Liver (tissue), 9 donors: ENCODE data around the gene CD52. TPM values are rescaled to one million over a fixed set of nuclear protein-coding genes. Genes with fewer than 3 reads are reported as not detected.

ENCODE experiments used
- DNase-seq: peaks from one replicate; pipeline ENCODE4 v3.0.0-alpha.2; 2017; ENCODE audit warnings: low spot score
- H3K27ac ChIP-seq, 2 donors: one replicate each; pipeline ENCODE4 v1.7.0; 2013; ENCODE audit warnings: inconsistent platforms in 2 of 2, low read length in 2 of 2, control low read depth in 1 of 2, low read depth in 1 of 2, mild to moderate bottlenecking in 1 of 2
- H3K27me3 ChIP-seq, 4 donors: one replicate each; pipeline versions ENCODE4 v1.6.1 to v1.7.0; 2013; ENCODE audit warnings: low read length in 3 of 4, inconsistent platforms in 1 of 4, mild to moderate bottlenecking in 1 of 4, moderate library complexity in 1 of 4; ENCODE audit not compliant: control insufficient read depth in 4 of 4, insufficient read depth in 4 of 4
- H3K36me3 ChIP-seq, 4 donors: one replicate each; pipeline versions ENCODE4 v1.6.1 to v1.7.0; 2013; ENCODE audit warnings: low read length in 3 of 4, mild to moderate bottlenecking in 3 of 4, low read depth in 1 of 4, moderate library complexity in 1 of 4; ENCODE audit not compliant: control insufficient read depth in 4 of 4, insufficient read depth in 3 of 4
- H3K4me1 ChIP-seq, 4 donors: one replicate each; pipeline versions ENCODE4 v1.6.1 to v1.7.0; 2013; ENCODE audit warnings: low read length in 3 of 4, mild to moderate bottlenecking in 3 of 4, moderate library complexity in 1 of 4; ENCODE audit not compliant: control insufficient read depth in 4 of 4, insufficient read depth in 4 of 4
- H3K4me3 ChIP-seq, 3 donors: one replicate each; pipeline versions ENCODE4 v1.6.1 to v1.7.0; 2013; ENCODE audit warnings: low read length in 3 of 3, control low read depth in 1 of 3, low read depth in 1 of 3, mild to moderate bottlenecking in 1 of 3
- H3K9ac ChIP-seq, 2 donors: one replicate each; pipeline ENCODE4 v1.7.0; 2013; ENCODE audit warnings: low read length in 2 of 2, mild to moderate bottlenecking in 2 of 2, moderate library complexity in 2 of 2, control low read depth in 1 of 2, low read depth in 1 of 2
- H3K9me3 ChIP-seq, 4 donors: one replicate each; pipeline versions ENCODE4 v1.6.1 to v1.7.0; 2013; ENCODE audit warnings: low read length in 3 of 4; ENCODE audit not compliant: control insufficient read depth in 4 of 4
- ATF3 ChIP-seq: IDR thresholded peaks from 2 replicates; pipeline ENCODE4 v1.6.1; 2016; ENCODE audit warnings: antibody characterized with exemption
- EGR1 ChIP-seq, 2 donors: IDR thresholded peaks; 2 replicates each; pipeline ENCODE4 v1.6.1; 2016 to 2018; ENCODE audit warnings: antibody characterized with exemption in 2 of 2, low read depth in 2 of 2
- FOXA1 ChIP-seq: IDR thresholded peaks from 2 replicates; pipeline ENCODE4 v1.6.1; 2016; ENCODE audit warnings: antibody characterized with exemption
- GABPA ChIP-seq, 2 donors: IDR thresholded peaks in 1 of 2; conservative IDR thresholded peaks in 1 of 2; 2 replicates each; pipeline ENCODE4 v1.6.1; 2016; ENCODE audit warnings: antibody characterized with exemption in 2 of 2, mild to moderate bottlenecking in 1 of 2, moderate library complexity in 1 of 2
- NR2F2 ChIP-seq: IDR thresholded peaks from 2 replicates; pipeline ENCODE4 v1.6.1; 2016; ENCODE audit warnings: antibody characterized with exemption
- REST ChIP-seq: IDR thresholded peaks from 2 replicates; pipeline ENCODE4 v1.6.1; 2016; ENCODE audit warnings: antibody characterized with exemption, mild to moderate bottlenecking
- RXRA ChIP-seq, 2 donors: IDR thresholded peaks; 2 replicates each; pipeline ENCODE4 v1.6.1; 2017 to 2018; ENCODE audit warnings: antibody characterized with exemption in 2 of 2, mild to moderate bottlenecking in 1 of 2
- SP1 ChIP-seq: IDR thresholded peaks from 2 replicates; pipeline ENCODE4 v1.6.1; 2018; ENCODE audit warnings: antibody characterized with exemption, mild to moderate bottlenecking
- ZBTB33 ChIP-seq: IDR thresholded peaks from 2 replicates; pipeline ENCODE4 v1.6.1; 2016; ENCODE audit warnings: antibody characterized with exemption
- WGBS: extraction: QIAGEN DNeasy Blood & Tissue Kit; methylation state at CpG from one replicate; pipeline ENCODE4 v1.1.7; 2013; 5-methylcytosine and 5-hydroxymethylcytosine counted together
- polyA plus RNA-seq, 2 donors: library from polyadenylated mRNA; stranded (reverse) in 1 of 2; unstranded in 1 of 2; fragments of 200-250 nt in 1 of 2; fragments of >200 nt in 1 of 2; fragmentation: Nextera tagmentation in 1 of 2; extraction: Ambion mirVana in 1 of 2; gene quantifications; one replicate each; pipeline versions ENCODE4 v1.2.1 to v1.2.3, GENCODE V29; 2013 to 2015
- total RNA-seq, 2 donors: library from RNA; depleted of rRNA; stranded (reverse); fragments of >200 nt; gene quantifications; one replicate each; pipeline ENCODE4 v1.2.3, GENCODE V29; 2014
- donor health status: healthy.
- donor health status: healthy.
- donor health status: healthy.
- donor health status: healthy.
- donor health status: healthy.

CD52 gene
- total and polyA plus RNA-seq, 4 donors, result 1.7 to 16.4 (median 8.9) TPM

GRCh38 chr1:26287033-26287711, 30.6 kb upstream of the CD52 start:
- peak in 1 of 2 donors; percentile 16 for TF ChIP-seq RXRA (IDR thresholded peaks at IDR 0.05)
- TF ChIP-seq NR2F2, result no peak
- no peak for TF ChIP-seq ZBTB33
- no peak for TF ChIP-seq EGR1 (IDR thresholded peaks at IDR 0.05; ENCODE audit: low read depth in 2 of 2)
- Histone ChIP-seq H3K4me1 (peaks cover 0 to 9% (median 0%) of the 10 kb centered on the region in 4 donors), H3K27me3 (no peaks in the 10 kb centered on the region), H3K9me3 (no peaks in the 10 kb centered on the region), H3K27ac (no peak overlapping the region), H3K9ac (no peak overlapping the region), H3K4me3 (no peak overlapping the region), H3K36me3 (no peaks in the 10 kb centered on the region)
- WGBS, result 72% methylated on average over 8 of the region's 8 CpGs
- DNase-seq, result no peak

GRCh38 chr1:26287811-26288210, 29.9 kb upstream of the CD52 start:
- H3K4me1 ChIP-seq, result peaks cover 0 to 5% (median 0%) of the 10 kb centered on the region in 4 donors
- H3K36me3 ChIP-seq, result no peaks in the 10 kb centered on the region
- no peak for TF ChIP-seq GABPA (IDR thresholded peaks at IDR 0.05 in 1 of 2, conservative IDR thresholded peaks at IDR 0.05 in 1 of 2)
- no peak for TF ChIP-seq ZBTB33
- TF ChIP-seq REST, result no peak
- no peak for TF ChIP-seq ATF3
- no peak for TF ChIP-seq FOXA1
- TF ChIP-seq SP1, result no peak
- DNase-seq, result no peak
- H3K27me3 ChIP-seq, result no peaks in the 10 kb centered on the region
- WGBS, result 91% methylated on average over 5 of the region's 5 CpGs
- H3K9me3 ChIP-seq, result no peaks in the 10 kb centered on the region
- no peak overlapping the region for H3K9ac ChIP-seq
- peak overlapping the region in 1 of 2 donors; percentile 43 for H3K27ac ChIP-seq
- H3K4me3 ChIP-seq, result no peak overlapping the region
